ENCODE measurements around the gene BANF1.
"Not testable (repeated sequence)": the region's sequence is repeated elsewhere in the genome, so short reads cannot be mapped to it uniquely, and the experiment has no call there.

Gene BANF1

DNA sequence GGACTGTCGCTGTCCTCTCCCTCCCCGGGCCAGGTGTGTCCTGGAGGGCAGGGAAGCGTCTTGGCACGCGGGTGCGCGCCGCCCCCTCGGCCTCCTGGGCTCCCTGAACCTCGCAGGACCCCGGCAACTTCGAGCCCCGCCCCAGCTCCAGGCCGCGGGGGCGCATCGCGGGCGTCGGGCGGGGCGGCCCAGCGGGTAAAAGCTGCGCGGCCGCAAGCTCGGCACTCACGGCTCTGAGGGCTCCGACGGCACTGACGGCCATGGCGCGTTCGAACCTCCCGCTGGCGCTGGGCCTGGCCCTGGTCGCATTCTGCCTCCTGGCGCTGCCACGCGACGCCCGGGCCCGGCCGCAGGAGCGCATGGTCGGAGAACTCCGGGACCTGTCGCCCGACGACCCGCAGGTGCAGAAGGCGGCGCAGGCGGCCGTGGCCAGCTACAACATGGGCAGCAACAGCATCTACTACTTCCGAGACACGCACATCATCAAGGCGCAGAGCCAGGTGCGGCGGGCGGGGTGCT lies 9.5 kb downstream of the BANF1 start, which contains the start of gene CST6:
Gene CST6 (plus strand): TSS at position 224 of the 519 bp plus-strand sequence. CDS start 37 bp downstream, at position 261.
- DNase-seq, result no peak

DNA sequence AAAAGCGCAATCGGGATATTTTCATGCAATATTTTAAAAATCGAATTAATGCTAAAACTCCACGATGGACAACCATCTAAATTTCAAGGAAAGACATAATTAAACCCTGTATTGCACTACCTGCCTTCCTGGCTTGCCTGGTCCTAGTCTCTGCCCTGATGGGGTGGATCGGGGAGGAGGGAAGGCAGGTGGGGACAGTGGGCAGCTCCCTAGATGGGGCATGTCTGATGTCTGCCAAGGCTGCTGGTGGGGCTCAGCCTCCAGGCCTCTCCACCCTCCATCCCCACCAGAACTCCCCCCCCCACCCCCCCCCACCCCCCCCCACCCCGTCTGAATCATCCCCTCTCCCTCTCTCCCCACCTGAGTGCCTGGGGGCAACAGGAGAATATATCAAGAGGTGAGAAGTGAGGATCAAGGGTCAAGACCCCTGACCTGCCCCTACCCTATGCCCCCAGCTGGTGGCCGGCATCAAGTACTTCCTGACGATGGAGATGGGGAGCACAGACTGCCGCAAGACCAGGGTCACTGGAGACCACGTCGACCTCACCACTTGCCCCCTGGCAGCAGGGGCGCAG lies 10.2 kb downstream of the BANF1 start:
- DNase-seq, result no peak

DNA sequence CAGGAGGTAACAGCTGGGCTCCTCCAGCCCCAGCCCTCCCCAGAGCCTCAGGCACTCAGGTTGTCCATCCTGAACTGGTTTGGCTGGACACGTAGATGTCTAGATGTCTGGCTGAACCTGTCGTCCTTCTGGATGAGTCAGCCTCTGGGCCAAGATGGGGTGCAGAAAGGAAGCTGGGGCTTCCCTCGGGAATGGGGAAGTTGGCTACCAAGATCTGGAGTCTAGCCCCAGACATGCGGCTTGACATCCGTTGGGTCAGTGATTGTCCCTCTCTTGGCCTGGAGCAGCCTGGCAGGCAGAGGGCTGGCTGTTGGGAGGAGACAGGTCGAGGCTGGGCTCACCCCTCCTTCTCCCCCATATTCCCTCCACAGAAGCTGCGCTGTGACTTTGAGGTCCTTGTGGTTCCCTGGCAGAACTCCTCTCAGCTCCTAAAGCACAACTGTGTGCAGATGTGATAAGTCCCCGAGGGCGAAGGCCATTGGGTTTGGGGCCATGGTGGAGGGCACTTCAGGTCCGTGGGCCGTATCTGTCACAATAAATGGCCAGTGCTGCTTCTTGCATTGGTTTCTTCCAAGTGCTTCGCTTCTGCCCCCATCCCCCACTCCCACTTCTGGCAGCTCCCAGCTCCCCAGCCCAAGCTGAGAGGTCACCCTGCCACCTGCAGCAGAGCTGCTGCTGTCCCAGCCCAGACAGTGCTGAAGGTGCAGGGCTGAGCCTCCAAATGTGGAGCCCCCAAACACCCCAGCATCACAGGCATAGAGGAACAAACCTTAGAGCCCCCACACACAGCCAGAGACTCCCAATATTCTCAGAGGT lies 10.9 kb downstream of the BANF1 start:
- no peak for DNase-seq

DNA sequence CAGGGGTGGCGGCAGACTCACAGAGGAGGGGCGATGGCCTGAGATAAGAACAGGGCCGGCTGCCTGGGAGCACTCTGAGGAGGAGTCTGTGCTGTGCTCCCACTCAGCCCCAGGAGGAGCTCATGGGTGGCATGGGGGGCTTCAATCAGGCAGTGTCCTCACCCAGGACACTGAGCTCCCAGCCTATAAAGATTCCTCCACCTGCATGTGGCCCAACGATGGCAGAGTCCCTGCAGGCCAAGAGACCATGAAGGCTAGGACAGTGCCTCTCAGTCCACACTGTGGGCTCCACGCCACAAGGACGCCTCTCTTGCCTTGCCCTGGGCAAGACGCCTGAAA lies 11.4 kb downstream of the BANF1 start:
- no peak for DNase-seq

DNA sequence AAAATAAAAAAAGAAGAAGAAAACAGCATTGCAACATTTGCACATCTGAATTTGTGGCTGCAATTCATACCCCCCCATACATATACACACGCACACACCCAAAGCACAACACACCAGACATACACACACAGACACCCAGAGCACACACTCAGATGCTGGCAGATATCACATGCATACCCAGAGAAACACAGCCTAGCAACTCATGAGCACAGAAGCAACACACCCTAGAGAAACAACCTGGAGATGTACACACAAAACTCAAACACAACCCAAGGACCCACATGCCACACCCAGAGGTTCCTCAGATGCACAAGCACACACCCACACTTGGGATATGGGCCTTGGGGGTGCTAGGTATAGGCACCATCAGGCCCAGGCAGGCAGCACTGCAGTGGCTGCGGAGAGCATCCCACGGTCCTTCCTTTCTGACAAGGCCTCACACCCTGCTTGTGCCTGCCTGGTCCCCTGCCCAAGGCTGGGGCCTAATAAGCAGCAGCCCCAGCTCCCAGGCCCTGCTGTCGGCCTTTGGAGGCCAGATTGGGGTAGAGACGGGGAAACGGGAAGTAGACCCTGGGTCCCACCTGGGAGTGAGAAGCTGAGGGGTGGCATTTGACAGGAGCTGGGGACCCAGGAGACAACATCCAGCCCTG lies 12.6 kb downstream of the BANF1 start:
- DNase-seq, result no peak

DNA sequence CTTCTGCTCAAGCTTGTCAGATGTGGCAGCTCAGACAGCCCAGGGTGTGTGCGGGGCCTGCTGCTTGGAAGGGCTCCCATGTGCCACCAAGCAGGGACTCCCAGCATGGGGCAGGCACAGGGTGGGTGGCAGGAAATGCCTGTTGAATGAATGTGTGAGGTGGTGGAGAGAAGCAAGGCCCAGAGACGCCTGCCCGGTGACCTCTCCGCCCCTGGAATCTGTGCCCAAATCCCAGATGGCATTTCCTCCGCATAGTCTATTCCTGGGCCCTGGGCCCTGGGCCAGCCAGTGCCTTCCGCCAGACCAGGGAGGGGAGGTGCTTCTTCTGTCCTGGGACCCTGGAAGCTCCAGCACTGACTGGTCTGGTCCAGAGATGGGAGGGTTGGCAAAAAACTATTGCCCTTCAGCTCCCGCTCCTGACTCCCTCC lies 13.2 kb downstream of the BANF1 start:
- no peak for DNase-seq

DNA sequence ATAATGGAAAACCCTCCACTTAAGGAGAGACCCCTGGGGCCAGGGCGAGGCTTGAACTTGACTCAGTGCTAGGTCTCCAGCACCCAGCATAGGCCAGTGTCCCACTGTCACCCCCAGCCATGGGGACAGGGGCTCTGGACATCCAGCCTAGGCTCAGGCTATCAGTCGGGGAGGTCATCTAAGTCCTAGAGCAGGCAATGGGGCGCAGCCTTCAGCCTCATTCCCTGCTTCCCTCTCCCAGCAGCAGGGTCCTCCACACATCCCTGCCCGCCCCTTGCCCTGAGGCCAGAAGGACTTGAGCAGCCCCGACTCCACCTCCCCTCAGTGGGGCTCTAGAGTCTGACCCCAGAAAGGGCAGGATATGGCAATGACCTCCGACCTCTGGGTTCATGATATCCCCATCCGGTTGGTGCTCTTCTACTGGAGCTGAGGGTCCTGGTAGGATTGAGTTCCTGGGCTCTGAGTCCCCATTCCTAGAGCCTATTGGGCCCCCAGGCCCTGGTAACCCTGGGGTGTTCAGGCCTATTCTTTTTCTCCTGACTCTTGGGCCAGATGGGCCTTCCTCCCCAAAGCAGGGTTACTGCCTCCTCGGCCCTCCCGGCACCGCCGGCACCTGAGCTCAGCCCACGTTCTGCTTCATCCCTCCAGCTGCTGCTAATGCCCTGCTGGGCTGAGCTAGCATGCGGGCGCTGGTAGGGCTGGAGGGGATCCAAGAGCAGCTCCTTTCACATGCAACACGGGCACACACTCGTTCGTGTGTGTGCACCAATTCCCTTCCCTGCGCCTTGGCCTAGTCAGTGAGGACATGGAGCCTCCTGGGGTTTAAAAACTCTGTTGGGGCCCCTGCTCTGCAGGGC lies 13.9 kb downstream of the BANF1 start:
- no peak for DNase-seq

DNA sequence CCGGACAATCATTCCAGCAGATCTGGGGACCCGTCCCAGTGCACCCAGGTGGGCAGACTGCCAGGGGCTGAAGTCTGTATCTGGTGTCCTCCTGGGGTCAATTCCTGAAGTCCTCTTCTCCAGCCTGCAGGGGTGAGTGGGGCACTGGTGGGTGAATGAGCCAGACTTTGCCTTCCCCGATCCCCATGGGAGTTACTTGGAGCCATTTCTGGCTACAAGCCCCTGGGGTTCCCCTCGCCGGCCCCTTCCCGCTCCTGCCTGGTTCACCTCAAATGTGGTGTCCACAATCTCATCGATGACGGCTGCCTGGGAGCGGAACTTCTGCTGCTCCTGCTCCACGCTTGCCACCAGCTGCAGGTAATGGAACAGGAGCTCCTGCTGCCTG lies 14.5 kb downstream of the BANF1 start:
- no peak for DNase-seq

DNA sequence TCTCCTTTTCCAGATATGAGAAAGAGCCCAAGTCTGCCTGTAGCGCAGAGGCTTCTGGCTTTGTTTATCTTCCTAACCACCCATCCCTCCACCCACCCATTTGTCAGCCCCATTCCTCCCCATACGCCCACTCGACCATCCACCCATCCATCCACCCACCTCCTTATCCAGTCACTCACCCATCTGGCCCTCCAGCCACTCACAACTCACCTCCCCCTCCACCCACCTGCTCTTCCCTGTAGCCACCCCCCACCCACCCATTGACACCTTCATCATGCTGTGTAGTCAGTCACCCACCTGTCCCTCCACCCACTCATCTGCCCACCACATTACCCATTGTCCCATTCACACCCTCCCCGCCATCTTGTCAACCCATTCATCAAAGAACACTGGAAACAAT lies 15.0 kb downstream of the BANF1 start:
- DNase-seq, result no peak

DNA sequence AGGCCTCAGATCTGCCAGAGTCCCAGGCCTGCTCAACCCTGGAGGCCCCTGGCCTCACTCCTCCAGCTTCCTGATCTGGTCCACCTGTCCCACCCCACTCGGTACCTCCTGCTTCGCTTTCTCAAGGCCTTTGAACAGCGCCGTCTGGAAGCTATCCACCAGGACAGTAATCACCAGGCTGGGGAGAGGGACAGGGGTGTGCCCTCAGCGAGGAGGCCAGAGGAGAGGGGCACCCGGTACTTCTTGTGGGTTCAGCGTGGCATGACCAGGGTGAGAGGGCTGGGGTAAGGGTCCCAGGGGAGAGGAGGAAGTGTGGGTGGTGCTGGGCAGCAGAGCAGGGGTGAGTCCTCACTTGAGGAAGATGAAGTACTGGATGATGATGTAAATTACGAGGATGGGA lies 17.9 kb downstream of the BANF1 start:
- DNase-seq, result no peak

DNA sequence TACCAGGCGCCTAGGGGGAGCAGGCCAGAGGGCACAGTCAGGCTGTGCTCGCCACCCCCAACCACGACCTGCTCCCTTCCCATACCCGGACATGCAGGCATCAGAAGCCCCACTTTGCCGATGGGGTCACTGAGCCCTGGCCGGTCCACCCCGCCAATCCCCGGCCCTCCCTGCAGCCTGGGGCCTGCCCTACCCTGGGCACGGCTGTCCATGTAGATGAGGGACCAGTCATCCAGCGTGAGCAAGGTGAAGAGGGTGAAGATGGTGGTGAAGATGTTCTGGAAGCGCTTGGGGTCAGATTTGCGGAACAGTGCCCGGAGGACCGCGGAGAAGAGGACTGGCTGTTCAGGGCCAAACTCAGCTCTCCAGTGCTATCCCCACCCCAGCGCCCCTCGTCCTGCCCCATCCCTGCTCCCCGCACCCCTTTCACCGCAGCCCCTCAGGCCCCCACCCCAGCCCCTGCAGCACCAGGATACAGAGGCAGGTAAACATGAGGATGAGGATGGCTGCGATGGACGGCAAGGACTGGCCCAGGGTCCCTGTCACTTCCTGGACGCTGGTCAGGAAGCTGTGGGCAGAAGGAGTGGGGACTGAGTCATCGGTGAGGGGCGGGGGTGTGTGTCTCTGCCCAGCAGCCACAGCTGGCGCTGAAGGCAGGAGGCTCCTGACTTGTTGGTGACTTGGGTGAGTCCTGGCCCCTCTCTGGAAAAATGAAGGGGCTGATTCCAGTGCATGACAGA lies 18.5 kb downstream of the BANF1 start:
- no peak for DNase-seq

DNA sequence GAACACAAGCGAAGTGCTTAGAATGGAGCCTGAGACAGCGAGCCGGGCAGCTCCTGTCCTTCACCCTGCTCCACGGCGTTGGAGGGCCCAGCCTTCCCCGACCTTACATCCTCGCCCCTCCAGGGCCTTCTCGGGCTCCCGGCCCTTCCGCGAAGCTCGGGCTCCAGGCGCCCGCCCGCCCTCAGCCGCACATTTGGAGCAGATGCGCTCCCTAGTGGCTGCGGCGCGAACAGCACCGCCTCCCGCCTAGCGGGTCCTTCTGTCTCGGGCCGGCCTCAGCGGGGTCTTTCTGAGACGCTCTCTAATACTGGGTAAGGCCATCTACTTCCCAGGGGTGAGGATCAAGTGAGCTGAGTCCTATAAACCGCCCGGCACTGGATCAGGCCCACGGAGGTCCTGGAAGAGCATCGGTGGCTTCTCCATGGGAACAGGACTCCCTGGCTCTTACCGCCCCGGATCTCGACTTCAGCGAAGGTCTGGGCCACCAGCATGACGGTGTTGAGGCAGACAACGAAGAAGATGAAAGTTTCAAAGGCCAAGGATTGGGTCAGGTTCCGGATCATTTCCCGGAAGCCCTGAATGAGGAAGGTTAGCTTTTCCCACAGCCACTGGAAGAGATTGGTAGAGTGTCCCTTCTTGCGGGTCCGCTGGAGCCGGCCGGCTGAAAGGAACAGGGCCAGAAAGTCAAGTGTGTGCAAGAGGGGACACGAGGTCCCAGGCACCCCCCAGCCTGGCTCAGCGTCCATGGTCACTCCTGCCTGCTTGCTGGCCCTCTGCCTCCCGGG lies 20.3 kb downstream of the BANF1 start:
- peak; percentile 38 for DNase-seq

DNA sequence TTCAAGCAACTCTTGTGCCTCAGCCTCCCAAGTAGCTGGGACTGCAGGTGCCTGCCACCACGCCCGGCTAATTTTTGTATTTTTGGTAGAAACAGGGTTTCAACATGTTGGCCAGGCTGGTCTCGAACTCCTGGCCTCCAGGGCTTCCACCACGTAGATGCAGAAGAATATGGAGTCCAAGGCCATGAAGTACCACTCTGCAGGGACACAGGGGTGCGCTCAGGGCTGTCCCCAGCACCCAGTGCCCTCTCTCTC lies 20.8 kb downstream of the BANF1 start:
- not testable (repeated sequence) for DNase-seq

DNA sequence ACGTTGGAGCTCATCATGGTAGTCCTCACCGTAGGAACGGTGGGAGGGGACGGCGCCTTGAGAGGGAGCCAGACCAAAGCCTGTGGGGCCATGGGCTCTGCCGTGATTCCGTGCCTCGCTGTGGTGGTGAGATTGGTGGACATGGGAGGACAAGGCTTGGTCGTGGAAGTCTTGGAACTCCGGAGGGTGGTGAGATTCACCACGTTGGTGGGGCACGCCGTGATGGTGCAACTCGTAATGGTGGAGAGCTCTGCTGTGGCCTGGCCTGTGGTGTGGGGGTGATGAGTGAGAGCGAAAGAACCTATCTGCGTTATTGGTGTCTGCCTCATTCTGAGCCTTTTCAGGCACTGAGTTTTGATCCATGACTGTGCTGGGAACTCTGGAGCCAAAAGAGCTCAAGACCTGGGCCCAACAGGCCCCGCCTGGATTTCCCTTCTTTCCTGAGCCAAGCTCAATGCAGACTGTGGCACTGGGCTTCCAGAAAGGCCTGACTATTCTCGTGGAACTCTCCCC lies 23.8 kb downstream of the BANF1 start, which contains the start of gene CATSPER1:
Gene CATSPER1 (minus strand): TSS at position 463 of the 513 bp plus-strand sequence. CDS start 100 bp downstream, at position 363.
- DNase-seq, result no peak

DNA sequence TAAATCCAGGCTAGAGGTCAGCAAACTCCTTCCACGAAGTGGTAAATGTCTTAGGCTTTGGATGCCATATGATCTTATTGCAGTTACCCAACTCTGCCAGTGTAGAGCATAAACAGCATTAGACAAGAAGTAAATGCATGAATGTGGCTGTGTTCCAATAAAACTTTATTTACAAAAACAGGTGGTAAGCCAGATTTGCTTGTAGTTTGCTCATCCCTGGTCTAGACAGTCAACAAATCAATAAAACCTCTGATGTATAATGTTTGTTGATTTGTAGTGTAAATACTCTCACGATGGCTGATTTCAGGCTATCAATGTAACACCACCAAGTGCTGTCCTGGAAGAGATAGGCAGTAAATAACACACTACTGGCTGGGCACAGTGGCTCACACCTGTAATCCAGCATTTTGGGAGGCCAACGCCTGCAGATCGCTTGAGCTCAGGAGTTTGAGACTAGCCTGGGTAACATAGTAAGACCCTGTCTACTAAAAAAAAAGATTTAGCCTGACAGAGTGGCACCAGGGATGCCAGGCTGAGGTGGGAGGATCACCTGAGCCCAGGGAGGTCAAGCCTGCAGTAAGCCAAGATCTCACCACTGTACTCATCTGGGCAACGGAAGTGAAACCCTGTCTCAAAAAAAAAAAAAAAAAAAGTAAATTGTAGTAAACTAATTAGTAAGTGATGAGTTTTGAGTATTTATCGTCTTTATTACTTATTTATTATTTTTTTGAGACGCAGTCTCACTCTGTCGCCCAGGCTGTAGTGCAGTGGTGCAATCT lies 30.8 kb downstream of the BANF1 start:
- DNase-seq, result no peak

DNA sequence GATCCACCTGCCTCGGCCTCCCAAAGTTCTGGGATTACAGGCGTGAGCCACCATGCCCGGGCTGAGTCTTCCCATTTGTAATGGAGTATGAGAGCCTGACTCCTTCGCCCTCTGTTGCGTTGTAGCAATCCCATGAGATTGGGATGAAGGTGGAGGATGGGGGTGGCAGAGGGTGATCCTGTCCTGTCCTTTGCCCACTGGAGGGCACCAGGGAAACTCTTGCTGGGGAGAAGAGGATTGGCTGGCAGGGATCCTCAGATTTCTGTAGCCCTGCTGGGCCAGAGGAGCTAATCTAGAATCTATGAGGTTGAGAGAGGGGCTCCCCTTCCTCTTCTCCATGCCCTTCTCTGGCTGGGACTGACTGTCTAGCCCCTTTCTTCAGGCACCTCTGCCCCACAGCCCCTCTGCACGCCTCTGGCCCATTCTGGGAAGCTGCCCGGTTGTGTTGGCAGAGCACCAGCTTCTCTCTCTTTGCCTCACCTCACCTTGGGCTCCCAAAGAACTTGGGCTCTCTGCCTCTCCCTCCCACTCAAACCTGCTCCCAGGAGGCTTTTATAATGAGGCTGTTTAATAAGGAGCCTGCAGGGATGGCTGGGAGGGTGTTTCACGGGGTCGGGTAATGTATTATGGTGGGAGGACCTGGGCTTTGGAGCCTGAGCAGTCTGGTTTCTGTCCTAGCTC lies 33.5 kb downstream of the BANF1 start:
- DNase-seq, result no peak

DNA sequence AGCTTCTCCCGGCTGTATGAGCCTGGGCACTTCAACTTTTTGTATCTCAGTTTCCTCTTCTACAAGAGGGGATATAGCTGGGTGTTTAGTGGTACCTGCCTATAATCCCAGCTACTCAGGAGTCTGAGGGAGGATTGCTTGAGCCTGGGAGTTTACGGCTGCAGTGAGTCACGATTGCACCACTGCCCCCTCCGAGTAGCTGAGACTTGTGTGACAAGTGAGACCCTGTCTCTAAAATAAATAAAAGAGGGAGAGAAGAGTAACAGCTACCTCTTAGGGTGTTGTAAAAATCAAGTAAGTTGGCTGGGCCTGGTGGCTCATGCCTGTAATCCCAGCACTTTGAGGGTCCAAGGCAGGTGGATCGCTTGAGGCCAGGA lies 34.0 kb downstream of the BANF1 start:
- no peak for DNase-seq

DNA sequence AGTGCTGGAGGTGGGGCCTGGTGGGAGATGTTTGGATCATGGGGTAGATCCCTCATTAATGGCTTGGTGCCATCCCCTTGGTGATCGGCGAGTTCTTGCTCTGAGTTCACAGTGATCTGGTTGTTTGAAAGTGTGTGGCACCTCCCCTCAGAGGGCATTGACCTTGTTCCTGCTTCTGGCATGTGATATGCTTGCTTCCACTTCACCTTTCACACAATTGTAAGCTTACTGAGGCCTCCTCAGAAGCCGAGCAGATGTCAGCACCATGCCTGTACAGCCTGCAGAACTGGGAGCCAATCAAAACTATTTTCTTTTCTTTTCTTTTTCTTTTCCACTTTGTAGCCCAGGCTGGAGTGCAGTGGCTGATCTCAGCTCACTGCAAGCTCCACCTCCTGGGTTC lies 35.0 kb downstream of the BANF1 start:
- DNase-seq, result no peak

DNA sequence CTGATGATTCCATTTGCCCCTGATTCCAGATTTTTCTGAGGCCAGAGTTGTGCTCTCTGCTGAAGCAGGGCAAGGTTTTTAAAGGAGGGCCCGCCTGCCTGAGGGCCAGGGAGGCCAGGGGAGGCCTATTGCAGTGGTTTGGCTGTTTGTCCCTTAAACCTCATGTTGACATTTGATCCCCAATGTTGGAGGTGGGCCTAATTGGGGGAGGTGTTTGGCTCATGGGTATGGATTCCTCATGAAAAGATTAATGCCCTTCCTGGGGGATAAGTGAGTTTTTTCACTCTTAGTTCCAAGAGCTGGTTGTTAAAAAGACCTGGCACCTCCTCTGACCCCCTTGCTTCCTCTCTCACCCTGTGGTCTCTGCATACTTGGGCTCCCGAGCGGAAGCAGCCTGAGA lies 37.5 kb downstream of the BANF1 start:
- no peak for DNase-seq
